ENCODE measurements around the gene FAM20C. TPM values are rescaled to one million over a fixed set of nuclear protein-coding genes. Genes with fewer than 3 reads are reported as not detected.

Gene FAM20C
- polyA plus RNA-seq, 3 donors, result 66.1 to 85.7 (median 66.3) TPM

GRCh38 chr7:184294-185264, 7.8 kb upstream of the FAM20C start:
- no peak for DNase-seq (ENCODE audit: extremely low read depth in 1 of 11, low read depth in 9 of 11, low spot score in 4 of 11)

- DNase-seq (ENCODE audit: extremely low read depth in 1 of 11, low read depth in 9 of 11, low spot score in 4 of 11), result no peak
Observed at GRCh38 chr7:186516-187113, 5.8 kb upstream of the FAM20C start.

DNA sequence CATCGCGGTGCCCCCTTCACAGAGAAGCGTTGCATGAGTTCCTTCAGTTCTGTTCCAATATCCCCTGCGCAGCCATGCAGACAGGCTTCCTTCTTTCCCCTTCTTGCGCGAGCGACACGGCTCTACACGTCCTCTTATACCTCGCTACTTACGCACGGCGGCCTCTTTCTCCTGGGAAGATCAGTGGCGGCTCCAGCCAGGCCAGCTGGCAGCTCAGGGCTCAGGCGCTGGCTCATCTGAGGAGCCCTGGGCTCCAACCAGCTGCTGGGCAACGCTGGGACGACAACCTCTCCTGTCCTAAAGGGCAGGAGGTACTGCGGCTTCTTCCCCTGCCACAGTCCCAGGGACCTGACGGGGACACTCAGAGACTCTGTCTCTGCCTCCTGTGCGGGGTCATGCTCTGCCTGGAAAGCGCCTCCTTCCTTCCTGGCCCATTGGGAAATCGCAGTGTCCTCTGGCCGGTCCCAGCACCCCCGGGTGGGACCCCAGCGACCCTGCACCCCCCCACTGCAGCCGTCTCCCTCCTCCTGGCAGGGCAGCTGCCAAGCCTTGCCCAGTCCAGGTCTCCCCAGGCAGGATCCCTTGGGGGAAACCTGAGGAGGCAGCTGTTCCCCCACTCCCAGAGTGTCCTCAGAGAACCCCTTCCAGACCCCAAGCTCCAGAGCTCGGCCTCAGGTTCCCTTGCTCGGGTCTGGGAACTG, 5.0 kb upstream of the FAM20C start:
- no peak for DNase-seq (ENCODE audit: extremely low read depth in 1 of 11, low read depth in 9 of 11, low spot score in 4 of 11)

- DNase-seq (ENCODE audit: extremely low read depth in 1 of 11, low read depth in 9 of 11, low spot score in 4 of 11), result no peak
Observed at GRCh38 chr7:188174-188573, 4.2 kb upstream of the FAM20C start.

- no peak for DNase-seq (ENCODE audit: extremely low read depth in 1 of 11, low read depth in 9 of 11, low spot score in 4 of 11)
Observed at GRCh38 chr7:188727-189500, 3.5 kb upstream of the FAM20C start.

- no peak for DNase-seq (ENCODE audit: extremely low read depth in 1 of 11, low read depth in 9 of 11, low spot score in 4 of 11)
Observed at GRCh38 chr7:189719-190118, 2.7 kb upstream of the FAM20C start.

GRCh38 chr7:190196-190595, 2.2 kb upstream of the FAM20C start:
- DNase-seq (ENCODE audit: extremely low read depth in 1 of 11, low read depth in 9 of 11, low spot score in 4 of 11), result no peak

DNA sequence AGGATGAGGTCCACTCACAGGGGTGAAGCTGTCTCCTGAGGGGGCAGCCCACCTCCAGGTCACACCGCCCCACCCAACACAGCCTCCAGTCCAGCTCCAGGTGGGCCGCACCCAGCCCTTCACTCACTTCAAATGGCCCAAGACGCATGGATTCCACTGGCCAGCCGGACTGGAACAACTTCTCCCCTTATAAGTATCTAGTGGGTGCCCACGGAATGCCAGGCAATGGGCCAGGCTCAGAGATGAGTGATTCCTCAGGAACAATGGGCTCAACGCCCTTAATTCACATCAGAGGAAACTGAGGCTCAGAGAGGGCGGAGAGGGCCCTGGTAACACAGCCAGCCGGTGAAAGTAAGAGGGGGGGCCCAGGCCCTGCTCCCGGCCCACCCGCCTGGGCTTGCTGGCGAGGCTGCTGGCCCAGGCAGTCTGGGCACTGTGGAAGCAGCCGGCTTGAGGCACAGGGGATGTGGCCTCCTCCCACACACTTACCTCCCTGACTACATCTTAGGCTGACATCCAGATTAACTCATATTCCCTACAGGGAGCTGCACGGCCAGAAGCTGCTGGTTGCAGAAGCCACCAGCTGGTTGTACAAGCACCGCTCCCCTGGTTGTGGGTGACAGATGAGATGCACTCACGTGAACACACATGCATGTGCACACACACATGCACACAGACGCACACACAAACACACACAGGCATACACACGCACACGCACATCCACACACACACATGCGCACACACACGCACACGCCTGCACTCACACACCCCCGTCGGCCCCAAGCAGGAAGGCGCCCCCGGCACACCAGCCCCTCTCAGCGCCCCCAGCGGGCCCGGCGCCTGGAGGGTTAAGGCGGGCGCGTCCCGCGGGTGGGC, 1.0 kb upstream of the FAM20C start:
- DNase-seq (ENCODE audit: extremely low read depth in 1 of 11, low read depth in 9 of 11, low spot score in 4 of 11), result peak in 5 of 11 donors; percentile 41 to 58 (median 51)

- DNase-seq (ENCODE audit: extremely low read depth in 1 of 11, low read depth in 9 of 11, low spot score in 4 of 11), result no peak
Observed at GRCh38 chr7:192701-193480, 520 bp downstream of the FAM20C start.

DNA sequence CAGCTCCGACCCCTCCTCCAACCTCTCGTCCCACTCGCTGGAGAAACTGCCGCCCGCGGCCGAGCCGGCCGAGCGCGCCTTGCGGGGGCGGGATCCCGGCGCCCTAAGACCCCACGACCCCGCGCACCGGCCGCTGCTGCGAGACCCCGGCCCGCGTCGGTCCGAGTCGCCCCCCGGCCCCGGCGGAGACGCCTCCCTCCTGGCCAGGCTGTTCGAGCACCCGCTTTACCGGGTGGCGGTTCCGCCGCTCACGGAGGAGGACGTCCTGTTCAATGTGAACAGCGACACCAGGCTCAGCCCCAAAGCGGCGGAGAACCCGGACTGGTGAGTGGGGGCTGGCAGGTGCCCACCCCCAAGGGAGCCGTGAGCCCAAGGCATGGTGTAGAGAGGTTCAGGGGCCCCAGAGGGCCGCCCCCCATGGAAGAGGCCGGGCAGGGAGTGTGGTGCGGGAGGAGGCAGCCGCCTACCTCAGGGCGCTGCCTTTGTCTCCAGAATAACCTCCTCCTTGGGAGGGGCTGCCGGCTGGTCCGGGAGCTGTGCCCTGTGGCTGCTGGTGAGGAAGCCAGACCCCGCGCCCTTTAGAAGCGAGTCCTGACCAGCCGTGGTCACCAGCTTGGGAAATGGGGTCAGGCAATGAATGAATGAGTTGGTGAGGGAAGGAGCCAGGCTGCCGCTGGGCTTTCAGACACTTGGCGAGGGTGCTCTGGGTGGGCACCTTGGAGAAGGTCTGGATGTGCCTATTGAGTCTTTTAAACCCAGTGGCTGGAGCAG, 1.3 kb downstream of the FAM20C start:
- DNase-seq (ENCODE audit: extremely low read depth in 1 of 11, low read depth in 9 of 11, low spot score in 4 of 11), result no peak

DNA sequence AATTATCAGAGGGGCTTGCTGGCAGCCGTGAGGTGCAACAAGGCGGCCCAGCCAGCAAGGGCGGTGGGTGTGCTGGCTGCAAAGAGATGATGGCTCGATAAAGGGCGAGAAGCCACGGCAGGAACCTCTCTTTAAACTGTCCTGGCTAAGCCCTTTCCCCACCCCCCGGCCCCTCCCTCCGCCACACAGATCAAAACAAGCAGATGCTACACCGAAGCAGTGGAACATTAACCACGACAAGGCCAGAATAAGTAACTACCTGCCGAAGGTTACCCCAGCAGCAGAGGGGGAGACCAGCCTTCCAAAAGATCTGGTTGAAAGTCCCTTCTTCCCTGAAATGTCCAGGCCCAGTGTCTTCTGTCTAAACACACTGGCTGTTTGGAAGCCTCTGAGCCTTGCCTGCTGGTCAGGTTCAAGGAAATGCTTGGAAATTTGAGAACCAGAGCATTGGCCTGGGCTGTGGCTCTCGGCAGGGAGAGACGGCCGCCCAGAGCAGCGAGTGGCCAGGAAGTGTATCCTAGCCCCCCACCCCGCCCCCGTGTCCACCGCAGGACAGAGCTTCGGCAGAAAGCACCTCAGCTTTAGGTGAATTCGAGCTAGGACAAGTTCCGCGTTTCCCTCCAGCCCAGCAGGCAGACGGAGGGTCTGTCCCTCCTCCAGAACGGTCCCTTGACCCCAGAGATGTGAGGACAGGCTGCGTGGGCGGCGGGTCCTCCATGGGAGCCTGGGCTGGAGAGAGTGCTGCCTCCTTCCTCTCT, 2.1 kb downstream of the FAM20C start:
- DNase-seq (ENCODE audit: extremely low read depth in 1 of 11, low read depth in 9 of 11, low spot score in 4 of 11), result peak in 3 of 11 donors; percentile 49 to 60 (median 59)

DNA sequence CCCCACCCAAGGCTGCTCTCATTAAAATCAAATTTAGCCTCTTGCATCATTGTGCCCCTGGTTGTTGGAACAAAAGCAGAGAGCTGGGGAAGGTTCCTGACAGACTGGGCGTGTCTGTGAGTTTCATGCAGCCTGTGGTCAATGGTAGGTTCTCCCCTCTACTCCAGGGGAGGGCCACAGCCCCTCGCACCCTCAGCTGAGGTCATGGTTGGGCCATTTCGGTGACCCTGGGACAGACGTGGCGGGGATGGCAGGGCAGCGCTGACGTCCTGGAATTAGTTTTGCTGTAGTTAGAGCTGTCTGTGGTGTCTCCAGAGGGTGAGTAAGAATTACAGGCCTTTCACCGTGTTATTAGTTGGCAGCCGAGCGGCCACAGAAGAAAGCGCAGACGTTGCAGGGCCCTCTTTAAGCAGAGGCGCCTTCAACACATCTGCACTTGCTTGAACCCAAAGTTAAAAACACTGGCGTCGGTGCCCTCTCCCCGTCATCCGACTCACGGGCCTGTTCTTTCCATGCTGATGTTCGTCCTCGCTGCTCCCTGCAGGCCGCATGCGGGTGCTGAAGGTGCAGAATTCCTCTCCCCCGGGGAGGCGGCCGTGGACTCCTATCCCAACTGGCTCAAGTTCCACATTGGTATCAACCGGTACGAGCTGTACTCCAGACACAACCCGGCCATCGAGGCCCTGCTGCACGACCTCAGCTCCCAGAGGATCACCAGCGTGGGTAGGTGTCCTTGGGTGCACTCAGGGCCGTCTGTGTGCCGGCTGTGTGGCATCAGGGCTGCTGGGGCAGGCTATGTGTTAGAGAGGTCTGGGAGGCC, 2.8 kb downstream of the FAM20C start:
- no peak for DNase-seq (ENCODE audit: extremely low read depth in 1 of 11, low read depth in 9 of 11, low spot score in 4 of 11)

DNA sequence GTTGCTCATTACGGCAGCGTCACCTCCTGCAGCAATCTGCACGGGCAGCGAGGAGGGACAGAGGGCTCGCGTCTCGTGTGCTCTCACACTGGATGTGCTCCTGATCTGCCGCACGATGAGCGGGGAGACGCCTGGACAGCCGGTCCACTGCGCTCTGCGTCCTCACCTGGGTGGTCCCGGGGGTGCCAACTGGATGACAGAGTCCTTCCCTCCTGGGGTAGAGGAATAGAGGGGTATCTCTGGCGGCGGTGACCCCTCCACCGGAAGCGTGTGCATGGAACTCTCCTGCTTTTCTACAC, 3.4 kb downstream of the FAM20C start:
- DNase-seq (ENCODE audit: extremely low read depth in 1 of 11, low read depth in 9 of 11, low spot score in 4 of 11), result no peak

DNA sequence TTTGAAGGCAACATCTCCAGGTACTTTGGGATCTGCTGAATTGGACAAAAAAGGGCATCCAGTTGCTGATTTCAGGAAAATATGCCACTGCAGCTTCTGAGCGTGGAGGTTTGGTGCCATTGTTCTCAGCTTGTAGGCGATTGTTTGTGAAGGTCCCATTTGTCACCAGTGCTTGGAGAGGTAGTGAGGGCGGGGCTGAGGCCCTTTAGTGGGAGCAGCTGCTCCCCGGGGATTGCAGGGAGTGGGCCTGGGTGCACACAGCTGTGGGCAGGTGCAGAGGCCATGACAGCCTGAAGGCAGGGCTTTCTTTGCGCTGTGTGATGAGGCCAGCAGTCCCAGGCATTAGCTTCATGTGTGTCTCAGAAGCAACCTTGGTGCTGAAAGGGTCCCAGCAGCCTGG, 3.9 kb downstream of the FAM20C start:
- DNase-seq (ENCODE audit: extremely low read depth in 1 of 11, low read depth in 9 of 11, low spot score in 4 of 11), result no peak

GRCh38 chr7:196778-197321, 4.5 kb downstream of the FAM20C start:
- no peak for DNase-seq (ENCODE audit: extremely low read depth in 1 of 11, low read depth in 9 of 11, low spot score in 4 of 11)
